K562 treated with DMSO at 1 percent for 24 hours (cell line): ENCODE measurements around the gene SOSTDC1. TPM values are rescaled to one million over a fixed set of nuclear protein-coding genes. Genes with fewer than 3 reads are reported as not detected.

Source experiments
- total RNA-seq: library from RNA; unstranded; fragments of 300-600 nt; gene quantifications from 2 replicates; pipeline ENCODE4 v1.2.3, GENCODE V29; 2022; ENCODE audit warnings: low read depth; ENCODE audit not compliant: insufficient read depth

Gene SOSTDC1
- 20.3 and 24.6 TPM in 2 replicates for total RNA-seq

GRCh38 chr7:16465469-16466361 lies at the start of gene SOSTDC1:
Gene SOSTDC1 (minus strand): TSS chr7:16465738. CDS start chr7:16465668, 70 bp downstream.

GRCh38 chr7:16421333-16422102 lies 44.0 kb downstream of the SOSTDC1 start, which contains the start of gene CRPPA:
Gene CRPPA (minus strand): TSS chr7:16421538. CDS start chr7:16421322, 216 bp downstream.

Other genes starting within 250 kb of the SOSTDC1 start
- gene CRPPA, start 44.2 kb downstream of the SOSTDC1 start, total RNA-seq, result 3.0 and 3.3 TPM in 2 replicates
- gene LRRC72, start 61.1 kb upstream of the SOSTDC1 start, total RNA-seq, result not detected in 2 replicates
- gene ANKMY2, start 180.0 kb upstream of the SOSTDC1 start, total RNA-seq, result 25.8 and 29.7 TPM in 2 replicates
- gene BZW2, start 180.4 kb upstream of the SOSTDC1 start, total RNA-seq, result 48.8 and 52.0 TPM in 2 replicates